Measurements from ENCODE around the gene EXOC1.

GRCh38 chr4:55822329-55822728 is 31.1 kb upstream of the EXOC1 start:
- TF ChIP-seq CTCF (IDR thresholded peaks at IDR 0.05; ENCODE audit: insufficient read depth, low read length, poor library complexity, severe bottlenecking) (no peak), EZH2phosphoT487 (conservative IDR thresholded peaks at IDR 0.05; ENCODE audit: low read length) (no peak)

Data from SU-DHL-6 (cell line).